KMS-11 (cell line): ENCODE data around the gene TCN1.

Source experiments
- H2AFZ ChIP-seq: fragments of 200-600 bp; sonication (generic); 2 replicates; pipeline ENCODE4 v1.6.1; 2016; ENCODE audit warnings: antibody characterized with exemption, mixed run types, low read depth
- H3K27ac ChIP-seq: fragments of 200-600 bp; sonication (generic); 2 replicates; pipeline ENCODE4 v1.6.1; 2016; ENCODE audit warnings: mild to moderate bottlenecking, mixed run types
- H3K27me3 ChIP-seq: fragments of 200-600 bp; sonication (generic); 2 replicates; pipeline ENCODE4 v1.6.1; 2017; ENCODE audit warnings: mild to moderate bottlenecking, low read depth, mixed run types, moderate library complexity; ENCODE audit not compliant: insufficient read depth
- H3K36me3 ChIP-seq: fragments of 200-600 bp; sonication (generic); 2 replicates; pipeline ENCODE4 v1.6.1; 2017; ENCODE audit warnings: mild to moderate bottlenecking, mixed run types; ENCODE audit not compliant: insufficient read depth
- H3K4me1 ChIP-seq: fragments of 200-600 bp; sonication (generic); 2 replicates; pipeline ENCODE4 v1.6.1; 2016; ENCODE audit warnings: mild to moderate bottlenecking, low read depth, mixed run types; ENCODE audit not compliant: poor library complexity, severe bottlenecking
- H3K4me2 ChIP-seq: fragments of 200-600 bp; sonication (generic); 2 replicates; pipeline ENCODE4 v1.7.0; 2016; ENCODE audit warnings: mild to moderate bottlenecking, mixed run types
- H3K4me3 ChIP-seq: fragments of 200-600 bp; sonication (generic); IDR thresholded peaks from 2 replicates; pipeline ENCODE4 v1.6.1; 2017; ENCODE audit warnings: low read depth, low read length, mixed read lengths; ENCODE audit not compliant: insufficient read depth
- H3K79me2 ChIP-seq: fragments of 200-600 bp; sonication (generic); 2 replicates; pipeline ENCODE4 v1.6.1; 2016; ENCODE audit warnings: low read depth, mixed run types; ENCODE audit not compliant: insufficient read depth
- H3K9ac ChIP-seq: fragments of 200-600 bp; sonication (generic); 2 replicates; pipeline ENCODE4 v1.6.1; 2016; ENCODE audit warnings: mild to moderate bottlenecking, mixed run types
- H4K20me1 ChIP-seq: fragments of 200-600 bp; sonication (generic); 2 replicates; pipeline ENCODE4 v1.6.1; 2016; ENCODE audit warnings: mild to moderate bottlenecking, mixed run types; ENCODE audit not compliant: insufficient read depth
- CTCF ChIP-seq: fragments of 200-600 bp; sonication (generic); conservative IDR thresholded peaks from 2 replicates; pipeline ENCODE4 v1.6.1; 2017; ENCODE audit warnings: low read depth, mild to moderate bottlenecking, antibody characterized with exemption, low read length, moderate library complexity, mixed read lengths

The TCN1 gene

GRCh38 chr11:59883597-59883996, 17.3 kb upstream of the TCN1 start:
- Histone ChIP-seq H3K27ac (no peak overlapping the region), H3K9ac (no peak overlapping the region), H3K4me3 (no peak overlapping the region), H4K20me1 (no peaks in the 10 kb centered on the region), H2AFZ (no peak overlapping the region), H3K27me3 (no peaks in the 10 kb centered on the region), H3K4me2 (no peak overlapping the region), H3K4me1 (no peaks in the 10 kb centered on the region), H3K36me3 (no peaks in the 10 kb centered on the region), H3K79me2 (no peaks in the 10 kb centered on the region)
- no peak for TF ChIP-seq CTCF

GRCh38 chr11:59879567-59879966, 13.3 kb upstream of the TCN1 start:
- no peaks in the 10 kb centered on the region for H3K79me2 ChIP-seq

GRCh38 chr11:59878575-59878974, 12.3 kb upstream of the TCN1 start, which contains the start of gene OOSP3:
TSS of gene OOSP3 (plus strand) at chr11:59878782. CDS start at chr11:59878809, 27 bp downstream.
- Histone ChIP-seq H3K4me2 (no peak within 1 kb of the TSS), H3K27ac (no peak within 1 kb of the TSS), H3K36me3 (no peaks in the 10 kb centered on the region), H2AFZ (no peak within 1 kb of the TSS), H4K20me1 (no peaks in the 10 kb centered on the region), H3K4me1 (no peaks in the 10 kb centered on the region), H3K79me2 (no peaks in the 10 kb centered on the region), H3K4me3 (no peak within 1 kb of the TSS), H3K9ac (no peak within 1 kb of the TSS), H3K27me3 (no peaks in the 10 kb centered on the region)
- no peak for TF ChIP-seq CTCF

More at GRCh38 chr11:59879567-59879966, 13.3 kb upstream of the TCN1 start:
- Histone ChIP-seq H3K9ac (no peak overlapping the region), H4K20me1 (no peaks in the 10 kb centered on the region), H3K36me3 (no peaks in the 10 kb centered on the region), H3K27ac (no peak overlapping the region), H3K4me3 (no peak overlapping the region), H3K27me3 (no peaks in the 10 kb centered on the region), H3K4me1 (no peaks in the 10 kb centered on the region), H2AFZ (no peak overlapping the region), H3K4me2 (no peak overlapping the region)
- TF ChIP-seq CTCF = no peak

- no peak overlapping the region for H3K4me3 ChIP-seq
- no peak overlapping the region for H3K4me2 ChIP-seq
- no peaks in the 10 kb centered on the region for H4K20me1 ChIP-seq
- no peaks in the 10 kb centered on the region for H3K27me3 ChIP-seq
- no peak for TF ChIP-seq CTCF
- H3K36me3 ChIP-seq = no peaks in the 10 kb centered on the region
- H2AFZ ChIP-seq = no peak overlapping the region
- H3K9ac ChIP-seq = no peak overlapping the region
- no peaks in the 10 kb centered on the region for H3K4me1 ChIP-seq
- H3K27ac ChIP-seq = no peak overlapping the region
- H3K79me2 ChIP-seq = no peaks in the 10 kb centered on the region
These were observed 11.5 kb upstream of the TCN1 start for GRCh38 chr11:59877784-59878183.

- H3K9ac ChIP-seq = no peak overlapping the region
- no peak overlapping the region for H2AFZ ChIP-seq
- no peak for TF ChIP-seq CTCF
- no peak overlapping the region for H3K27ac ChIP-seq
- no peaks in the 10 kb centered on the region for H3K27me3 ChIP-seq
- no peak overlapping the region for H3K4me2 ChIP-seq
- no peak overlapping the region for H3K4me3 ChIP-seq
- no peaks in the 10 kb centered on the region for H3K36me3 ChIP-seq
- H3K79me2 ChIP-seq = no peaks in the 10 kb centered on the region
- no peaks in the 10 kb centered on the region for H4K20me1 ChIP-seq
- no peaks in the 10 kb centered on the region for H3K4me1 ChIP-seq
These were observed 11.0 kb upstream of the TCN1 start for GRCh38 chr11:59877325-59877724.
